ENCODE results near the gene CLTA. TPM values are rescaled to one million over a fixed set of nuclear protein-coding genes. Genes with fewer than 3 reads are reported as not detected.

The CLTA gene
- total and polyA plus RNA-seq, 10 of the 15 experiments (the other 5 are each of a cell fraction or from before 2014, with no cell fraction given), result 49.0 to 241 (median 168) TPM

GRCh38 chr9:36151316-36152210 is 39.2 kb upstream of the CLTA start (continued):
- TF ChIP-seq, protein P1, sequence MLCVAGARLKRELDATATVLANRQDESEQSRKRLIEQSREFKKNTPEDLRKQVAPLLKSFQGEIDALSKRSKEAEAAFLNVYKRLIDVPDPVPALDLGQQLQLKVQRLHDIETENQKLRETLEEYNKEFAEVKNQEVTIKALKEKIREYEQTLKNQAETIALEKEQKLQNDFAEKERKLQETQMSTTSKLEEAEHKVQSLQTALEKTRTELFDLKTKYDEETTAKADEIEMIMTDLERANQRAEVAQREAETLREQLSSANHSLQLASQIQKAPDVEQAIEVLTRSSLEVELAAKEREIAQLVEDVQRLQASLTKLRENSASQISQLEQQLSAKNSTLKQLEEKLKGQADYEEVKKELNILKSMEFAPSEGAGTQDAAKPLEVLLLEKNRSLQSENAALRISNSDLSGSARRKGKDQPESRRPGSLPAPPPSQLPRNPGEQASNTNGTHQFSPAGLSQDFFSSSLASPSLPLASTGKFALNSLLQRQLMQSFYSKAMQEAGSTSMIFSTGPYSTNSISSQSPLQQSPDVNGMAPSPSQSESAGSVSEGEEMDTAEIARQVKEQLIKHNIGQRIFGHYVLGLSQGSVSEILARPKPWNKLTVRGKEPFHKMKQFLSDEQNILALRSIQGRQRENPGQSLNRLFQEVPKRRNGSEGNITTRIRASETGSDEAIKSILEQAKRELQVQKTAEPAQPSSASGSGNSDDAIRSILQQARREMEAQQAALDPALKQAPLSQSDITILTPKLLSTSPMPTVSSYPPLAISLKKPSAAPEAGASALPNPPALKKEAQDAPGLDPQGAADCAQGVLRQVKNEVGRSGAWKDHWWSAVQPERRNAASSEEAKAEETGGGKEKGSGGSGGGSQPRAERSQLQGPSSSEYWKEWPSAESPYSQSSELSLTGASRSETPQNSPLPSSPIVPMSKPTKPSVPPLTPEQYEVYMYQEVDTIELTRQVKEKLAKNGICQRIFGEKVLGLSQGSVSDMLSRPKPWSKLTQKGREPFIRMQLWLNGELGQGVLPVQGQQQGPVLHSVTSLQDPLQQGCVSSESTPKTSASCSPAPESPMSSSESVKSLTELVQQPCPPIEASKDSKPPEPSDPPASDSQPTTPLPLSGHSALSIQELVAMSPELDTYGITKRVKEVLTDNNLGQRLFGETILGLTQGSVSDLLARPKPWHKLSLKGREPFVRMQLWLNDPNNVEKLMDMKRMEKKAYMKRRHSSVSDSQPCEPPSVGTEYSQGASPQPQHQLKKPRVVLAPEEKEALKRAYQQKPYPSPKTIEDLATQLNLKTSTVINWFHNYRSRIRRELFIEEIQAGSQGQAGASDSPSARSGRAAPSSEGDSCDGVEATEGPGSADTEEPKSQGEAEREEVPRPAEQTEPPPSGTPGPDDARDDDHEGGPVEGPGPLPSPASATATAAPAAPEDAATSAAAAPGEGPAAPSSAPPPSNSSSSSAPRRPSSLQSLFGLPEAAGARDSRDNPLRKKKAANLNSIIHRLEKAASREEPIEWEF (IDR thresholded peaks at IDR 0.05; ENCODE audit: insufficient replicate concordance, low read depth, low read length), result no peak
- TF ChIP-seq CREM (IDR thresholded peaks at IDR 0.05; ENCODE audit: low read depth), result peak; percentile 95
- TF ChIP-seq, protein P2, sequence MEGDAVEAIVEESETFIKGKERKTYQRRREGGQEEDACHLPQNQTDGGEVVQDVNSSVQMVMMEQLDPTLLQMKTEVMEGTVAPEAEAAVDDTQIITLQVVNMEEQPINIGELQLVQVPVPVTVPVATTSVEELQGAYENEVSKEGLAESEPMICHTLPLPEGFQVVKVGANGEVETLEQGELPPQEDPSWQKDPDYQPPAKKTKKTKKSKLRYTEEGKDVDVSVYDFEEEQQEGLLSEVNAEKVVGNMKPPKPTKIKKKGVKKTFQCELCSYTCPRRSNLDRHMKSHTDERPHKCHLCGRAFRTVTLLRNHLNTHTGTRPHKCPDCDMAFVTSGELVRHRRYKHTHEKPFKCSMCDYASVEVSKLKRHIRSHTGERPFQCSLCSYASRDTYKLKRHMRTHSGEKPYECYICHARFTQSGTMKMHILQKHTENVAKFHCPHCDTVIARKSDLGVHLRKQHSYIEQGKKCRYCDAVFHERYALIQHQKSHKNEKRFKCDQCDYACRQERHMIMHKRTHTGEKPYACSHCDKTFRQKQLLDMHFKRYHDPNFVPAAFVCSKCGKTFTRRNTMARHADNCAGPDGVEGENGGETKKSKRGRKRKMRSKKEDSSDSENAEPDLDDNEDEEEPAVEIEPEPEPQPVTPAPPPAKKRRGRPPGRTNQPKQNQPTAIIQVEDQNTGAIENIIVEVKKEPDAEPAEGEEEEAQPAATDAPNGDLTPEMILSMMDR (IDR thresholded peaks at IDR 0.05 in 2 of 3, conservative IDR thresholded peaks at IDR 0.05 in 1 of 3; ENCODE audit: control insufficient read depth in 2 of 3, extremely low read depth in 1 of 3, insufficient read depth in 1 of 3, low read depth in 3 of 3, low read length in 3 of 3), result no peak
- peak; percentile 84; the same call in 1 of the 2 replicates for TF ChIP-seq BCL11A (IDR thresholded peaks at IDR 0.05; ENCODE audit: low read depth, low read length)
- no peak for TF ChIP-seq NR2C1 (IDR thresholded peaks at IDR 0.05)
- no peak for TF ChIP-seq IRF3 (IDR thresholded peaks at IDR 0.05)
- peak; percentile 74; the same call in 1 of the 2 replicates for TF ChIP-seq NFIC (IDR thresholded peaks at IDR 0.05; ENCODE audit: low read depth, low read length)
- peak; percentile 37; the same call in 1 of the 2 replicates for TF ChIP-seq JUNB (IDR thresholded peaks at IDR 0.05)
- TF ChIP-seq HDGF (IDR thresholded peaks at IDR 0.05), result peak; percentile 16; the same call in 1 of the 2 replicates
- no peak for TF ChIP-seq SUPT20H (IDR thresholded peaks at IDR 0.05; ENCODE audit: borderline replicate concordance, control insufficient read depth, low read depth, low read length)
- TF ChIP-seq, protein P3, sequence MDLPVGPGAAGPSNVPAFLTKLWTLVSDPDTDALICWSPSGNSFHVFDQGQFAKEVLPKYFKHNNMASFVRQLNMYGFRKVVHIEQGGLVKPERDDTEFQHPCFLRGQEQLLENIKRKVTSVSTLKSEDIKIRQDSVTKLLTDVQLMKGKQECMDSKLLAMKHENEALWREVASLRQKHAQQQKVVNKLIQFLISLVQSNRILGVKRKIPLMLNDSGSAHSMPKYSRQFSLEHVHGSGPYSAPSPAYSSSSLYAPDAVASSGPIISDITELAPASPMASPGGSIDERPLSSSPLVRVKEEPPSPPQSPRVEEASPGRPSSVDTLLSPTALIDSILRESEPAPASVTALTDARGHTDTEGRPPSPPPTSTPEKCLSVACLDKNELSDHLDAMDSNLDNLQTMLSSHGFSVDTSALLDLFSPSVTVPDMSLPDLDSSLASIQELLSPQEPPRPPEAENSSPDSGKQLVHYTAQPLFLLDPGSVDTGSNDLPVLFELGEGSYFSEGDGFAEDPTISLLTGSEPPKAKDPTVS (IDR thresholded peaks at IDR 0.05; ENCODE audit: low read depth, low read length), result no peak
- peak; percentile 73; the same call in 1 of the 3 replicates for TF ChIP-seq POU2F2 (IDR thresholded peaks at IDR 0.05; ENCODE audit: borderline replicate concordance, low read depth, low read length)
- TF ChIP-seq, protein P4, sequence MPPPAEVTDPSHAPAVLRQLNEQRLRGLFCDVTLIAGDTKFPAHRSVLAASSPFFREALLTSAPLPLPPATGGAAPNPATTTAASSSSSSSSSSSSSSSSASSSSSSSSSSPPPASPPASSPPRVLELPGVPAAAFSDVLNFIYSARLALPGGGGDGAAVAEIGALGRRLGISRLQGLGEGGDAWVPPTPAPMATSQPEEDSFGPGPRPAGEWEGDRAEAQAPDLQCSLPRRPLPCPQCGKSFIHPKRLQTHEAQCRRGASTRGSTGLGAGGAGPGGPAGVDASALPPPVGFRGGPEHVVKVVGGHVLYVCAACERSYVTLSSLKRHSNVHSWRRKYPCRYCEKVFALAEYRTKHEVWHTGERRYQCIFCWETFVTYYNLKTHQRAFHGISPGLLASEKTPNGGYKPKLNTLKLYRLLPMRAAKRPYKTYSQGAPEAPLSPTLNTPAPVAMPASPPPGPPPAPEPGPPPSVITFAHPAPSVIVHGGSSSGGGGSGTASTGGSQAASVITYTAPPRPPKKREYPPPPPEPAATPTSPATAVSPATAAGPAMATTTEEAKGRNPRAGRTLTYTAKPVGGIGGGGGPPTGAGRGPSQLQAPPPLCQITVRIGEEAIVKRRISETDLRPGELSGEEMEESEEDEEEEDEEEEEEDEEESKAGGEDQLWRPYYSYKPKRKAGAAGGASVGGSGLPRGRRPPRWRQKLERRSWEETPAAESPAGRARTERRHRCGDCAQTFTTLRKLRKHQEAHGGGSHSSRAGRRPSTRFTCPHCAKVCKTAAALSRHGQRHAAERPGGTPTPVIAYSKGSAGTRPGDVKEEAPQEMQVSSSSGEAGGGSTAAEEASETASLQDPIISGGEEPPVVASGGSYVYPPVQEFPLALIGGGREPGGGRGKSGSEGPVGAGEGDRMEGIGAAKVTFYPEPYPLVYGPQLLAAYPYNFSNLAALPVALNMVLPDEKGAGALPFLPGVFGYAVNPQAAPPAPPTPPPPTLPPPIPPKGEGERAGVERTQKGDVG (CRISPR knock-in tag; IDR thresholded peaks at IDR 0.05), result no peak
- no peak for TF ChIP-seq CHD4 (IDR thresholded peaks at IDR 0.05)
- TF ChIP-seq IKZF1 (conservative IDR thresholded peaks at IDR 0.05), result peak; percentile 82
